Left hindlimb (tissue), 1 donor: ENCODE measurements around the gene DEGS1.
A peak's percentile ranks its signal among the peaks of the same experiment; 100 is the strongest.

ENCODE experiments used
- DNase-seq: peaks from one replicate; pipeline ENCODE4 v3.0.0-alpha.2; 2018

DEGS1 gene

DNA sequence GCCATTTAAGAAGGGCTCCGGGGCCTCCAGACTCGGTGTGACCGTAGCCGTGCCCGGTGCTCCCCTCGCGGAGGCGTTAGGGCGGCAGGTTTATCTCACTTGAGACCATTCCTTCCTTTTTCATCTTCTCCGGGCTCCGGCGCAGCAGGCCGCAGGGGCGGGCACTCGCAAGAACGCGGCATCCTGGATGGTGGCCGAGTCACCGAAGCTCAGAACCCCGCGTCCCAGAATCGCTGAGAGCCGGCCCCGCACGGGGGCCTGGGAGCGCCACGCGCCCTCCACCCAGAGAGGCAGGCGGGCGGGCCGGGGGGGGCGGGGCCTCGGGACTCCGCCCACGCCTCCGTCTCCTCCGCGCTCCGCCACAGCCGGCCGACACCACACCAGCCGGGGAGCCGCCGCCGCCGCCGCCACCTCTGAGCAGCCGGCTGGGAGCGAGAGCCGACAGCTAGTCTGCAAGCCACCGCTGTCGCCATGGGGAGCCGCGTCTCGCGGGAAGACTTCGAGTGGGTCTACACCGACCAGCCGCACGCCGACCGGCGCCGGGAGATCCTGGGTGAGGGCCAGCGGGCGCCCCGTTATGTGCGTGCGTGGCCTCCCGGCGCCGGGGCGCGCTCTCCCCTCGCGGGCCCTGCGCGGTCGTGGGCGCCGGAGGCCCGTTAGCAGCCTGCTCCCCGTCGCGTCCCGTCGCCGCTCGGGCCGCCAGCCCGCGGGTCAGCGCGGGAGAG is at the start of gene DEGS1:
Gene DEGS1, plus strand, starts transcription at position 375 of the 725 bp plus-strand sequence. Its CDS starts 97 bp downstream, at position 472.
- DNase-seq, result peak; percentile 91

DNA sequence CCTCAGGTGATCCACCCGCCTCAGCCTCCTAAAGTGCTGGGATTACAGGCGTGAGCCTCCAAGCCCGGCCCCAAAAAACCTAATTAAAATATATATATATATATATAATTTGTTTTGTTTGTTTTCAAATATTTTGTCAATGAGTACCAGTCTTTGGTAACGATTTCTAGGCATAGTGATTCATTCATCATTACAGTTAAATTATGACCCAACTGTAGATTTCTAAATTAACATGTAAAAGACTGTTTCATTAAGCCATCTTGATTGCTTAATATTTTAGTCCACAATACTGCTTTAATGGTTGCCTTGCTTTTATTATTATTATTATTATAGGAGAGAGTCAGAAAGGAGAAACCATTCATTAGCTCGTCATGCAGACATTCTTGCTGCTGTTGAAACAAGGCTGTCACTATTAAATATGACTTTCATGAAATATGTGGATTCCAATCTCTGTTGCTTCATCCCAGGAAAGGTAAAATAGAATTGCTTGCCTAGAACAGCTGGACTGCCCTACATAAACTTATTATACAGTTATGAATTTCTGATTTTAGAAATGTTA is 49.2 kb upstream of the DEGS1 start:
- no peak for DNase-seq

DNA sequence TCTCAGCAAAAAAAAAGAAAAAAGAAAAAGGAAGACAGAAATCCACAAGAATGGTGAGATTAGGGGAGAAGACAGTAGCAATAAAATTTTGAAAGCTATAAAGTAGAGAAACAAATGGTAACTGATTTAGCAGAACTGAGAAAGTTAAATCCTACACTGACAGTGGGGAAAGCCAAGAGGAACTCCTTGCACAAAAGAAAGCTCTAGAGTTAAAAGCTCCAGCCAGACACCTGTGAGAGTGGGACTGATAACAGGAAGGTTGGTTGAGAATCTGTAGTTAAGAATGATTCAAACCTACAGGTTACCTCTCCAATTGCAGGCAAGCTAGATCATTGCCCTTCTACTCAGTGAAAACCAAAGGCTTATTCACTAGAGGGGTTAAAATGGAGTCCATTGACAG is 45.5 kb upstream of the DEGS1 start:
- no peak for DNase-seq

DNA sequence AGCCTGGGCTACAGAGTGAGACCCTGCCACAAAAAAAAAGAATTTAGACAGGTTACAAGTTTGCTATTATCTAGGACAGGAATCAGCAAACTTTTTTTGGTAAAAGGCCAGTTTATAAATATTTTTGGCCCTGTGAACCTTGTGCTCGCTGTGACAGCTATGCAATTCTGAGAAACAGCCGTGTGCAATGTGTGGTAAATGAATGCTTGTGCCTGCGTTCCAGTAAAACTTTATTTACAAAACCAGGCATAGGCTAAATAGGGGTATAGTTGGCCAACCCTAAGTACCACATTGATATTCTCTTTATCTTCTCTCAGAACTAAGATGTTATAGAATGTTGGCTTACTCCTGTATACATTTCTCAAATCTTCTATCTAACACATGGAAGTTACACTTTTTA is 44.8 kb upstream of the DEGS1 start:
- DNase-seq, result no peak

DNA sequence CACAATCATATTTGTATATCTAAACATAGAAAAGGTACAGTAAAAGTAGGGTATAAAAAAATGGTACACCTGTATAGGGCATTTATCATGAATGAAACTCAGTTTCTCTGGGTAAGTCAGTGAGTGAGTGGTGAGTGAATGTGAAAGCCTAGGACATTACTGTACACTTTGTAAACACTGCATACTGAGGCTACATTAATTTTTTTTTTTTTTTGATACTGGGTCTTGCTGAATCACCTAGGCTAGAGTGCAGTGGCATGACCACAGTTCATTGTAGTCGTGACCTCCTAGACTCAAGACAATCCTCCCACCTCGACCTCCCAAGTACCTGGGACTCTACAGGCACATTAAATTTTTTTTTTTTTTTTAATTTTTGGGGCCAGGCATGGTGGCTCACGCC is 41.3 kb upstream of the DEGS1 start:
- no peak for DNase-seq

DNA sequence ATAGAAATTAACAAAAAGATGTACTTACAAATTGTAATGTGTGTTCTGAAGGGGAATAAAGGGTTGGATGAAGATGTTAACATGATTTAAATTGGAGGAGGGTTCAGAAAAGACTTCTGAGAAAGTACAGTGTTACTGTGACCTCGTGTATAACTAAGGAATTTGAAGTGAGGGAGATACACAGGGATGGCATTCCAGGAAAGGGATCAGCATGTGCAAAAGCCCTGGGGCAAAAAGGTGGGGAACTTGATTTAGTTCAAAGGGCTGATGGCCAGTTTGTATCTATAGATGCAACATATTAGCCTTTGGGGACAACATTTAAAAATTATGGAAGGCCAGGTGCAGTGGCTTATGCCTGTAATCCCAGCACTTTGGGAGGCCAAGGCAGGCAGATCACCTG is 33.3 kb upstream of the DEGS1 start:
- DNase-seq, result no peak

DNA sequence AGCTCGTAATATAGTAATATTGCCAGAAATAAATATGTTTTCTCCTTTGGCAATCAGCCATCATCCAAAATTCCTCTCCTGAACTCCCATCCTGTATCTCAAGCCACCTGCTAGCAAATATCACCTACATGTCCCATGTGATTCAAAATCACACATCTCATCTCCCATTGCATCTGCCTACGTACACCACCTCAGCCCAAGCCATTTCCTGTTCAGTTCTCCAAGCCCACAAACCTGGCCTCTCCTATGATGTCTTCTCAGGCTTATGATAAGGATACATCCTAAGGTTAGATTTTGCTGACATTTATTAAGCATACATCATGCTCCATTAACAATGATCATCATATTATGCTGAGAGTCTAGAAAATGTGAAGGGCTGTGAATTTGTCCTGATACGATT is 31.9 kb upstream of the DEGS1 start:
- no peak for DNase-seq

DNA sequence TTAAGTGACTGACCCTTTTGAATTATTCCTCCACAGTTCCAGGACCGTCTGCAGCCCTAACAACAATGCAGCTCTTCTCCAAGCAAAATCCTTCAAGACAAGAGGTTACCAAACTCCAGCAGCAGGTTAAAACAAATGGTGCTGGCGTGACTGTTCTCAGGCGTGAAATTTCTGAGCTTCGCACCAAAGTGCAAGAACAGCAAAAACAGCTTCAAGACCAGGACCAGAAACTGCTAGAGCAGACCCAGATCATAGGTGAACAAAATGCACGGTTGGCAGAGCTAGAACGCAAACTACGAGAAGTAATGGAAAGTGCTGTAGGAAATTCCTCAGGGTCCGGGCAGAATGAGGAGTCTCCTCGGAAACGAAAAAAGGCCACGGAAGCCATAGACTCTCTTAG is 25.7 kb upstream of the DEGS1 start:
- no peak for DNase-seq

DNA sequence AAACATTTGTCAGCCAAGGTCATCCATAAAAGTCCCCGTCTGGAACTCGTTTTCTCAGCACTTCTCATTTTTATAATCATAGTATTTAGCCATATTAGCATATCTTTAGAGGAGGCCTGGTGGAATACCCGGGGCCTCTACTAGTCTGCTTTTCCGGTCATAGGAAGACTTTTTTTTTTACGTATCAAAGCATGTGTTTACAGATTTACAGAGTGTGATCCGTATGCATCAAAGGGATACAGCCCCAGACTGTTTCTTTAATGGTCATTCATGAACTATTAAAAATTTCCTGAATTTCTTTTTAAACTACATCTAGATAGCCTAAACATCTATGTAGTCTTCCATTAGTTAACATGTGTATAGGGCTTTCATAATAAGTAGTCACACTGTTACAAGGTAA is 23.5 kb upstream of the DEGS1 start:
- no peak for DNase-seq

DNA sequence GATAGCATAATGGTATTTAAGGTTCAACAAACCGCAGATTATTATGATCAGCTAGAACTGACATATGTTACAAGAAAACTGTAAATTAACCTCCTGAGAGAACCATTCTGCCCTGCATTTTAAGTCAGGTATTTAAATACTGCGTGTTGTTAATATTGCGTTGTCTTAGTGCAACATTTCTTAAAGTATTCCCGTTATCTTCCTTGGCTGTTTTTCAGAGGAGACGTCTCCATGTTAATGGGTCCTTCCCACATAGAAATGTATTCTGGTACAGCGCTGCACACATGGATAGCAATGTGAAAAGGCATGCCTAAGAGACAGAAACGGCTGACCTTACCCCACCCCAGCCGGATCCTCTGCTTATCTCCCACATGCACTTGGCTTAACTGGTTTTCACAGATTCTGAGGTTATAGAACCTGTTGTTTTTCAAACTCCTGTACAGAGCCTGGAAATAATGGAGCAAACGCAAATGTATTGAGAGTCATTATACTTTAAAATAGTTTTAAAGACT is 22.8 kb upstream of the DEGS1 start:
- DNase-seq, result no peak

DNA sequence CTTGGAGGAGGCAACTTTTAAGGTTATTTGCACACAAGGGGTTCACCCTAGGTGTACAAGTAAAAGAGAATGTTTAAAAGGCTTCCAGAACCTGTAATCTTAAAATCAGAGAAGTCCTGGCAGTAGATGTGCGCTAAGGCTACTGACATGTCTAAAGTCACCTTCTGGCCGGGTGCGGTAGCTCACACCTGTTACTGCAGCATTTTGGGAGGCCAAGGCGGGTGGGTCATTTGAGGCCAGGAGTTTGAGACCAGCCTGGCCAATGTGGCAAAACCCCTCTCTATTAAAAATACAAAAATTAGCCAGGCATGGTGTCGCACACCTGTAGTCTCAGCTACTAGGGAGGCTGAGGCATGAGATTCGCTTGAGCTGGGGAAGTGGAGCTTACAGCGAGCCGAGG is 20.3 kb upstream of the DEGS1 start:
- no peak for DNase-seq

DNA sequence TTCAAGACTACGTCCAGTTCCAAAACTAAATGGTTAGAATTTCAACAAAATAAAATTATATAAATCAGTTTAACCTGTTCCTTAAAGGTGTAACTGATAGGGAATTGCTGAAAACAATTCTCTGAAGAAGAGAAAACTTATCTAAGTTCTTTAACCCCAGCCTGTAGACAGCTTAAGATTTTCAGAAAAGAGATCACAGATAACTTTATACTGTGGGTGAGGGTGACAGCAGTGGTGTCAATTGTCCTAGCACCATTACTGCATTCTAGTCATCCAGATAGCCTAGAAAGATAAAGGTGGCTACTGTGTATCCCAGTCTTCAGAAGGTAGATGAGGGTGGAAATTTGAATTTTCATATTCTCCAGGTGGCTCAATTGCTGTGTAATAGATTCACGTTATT is 19.7 kb upstream of the DEGS1 start:
- no peak for DNase-seq

DNA sequence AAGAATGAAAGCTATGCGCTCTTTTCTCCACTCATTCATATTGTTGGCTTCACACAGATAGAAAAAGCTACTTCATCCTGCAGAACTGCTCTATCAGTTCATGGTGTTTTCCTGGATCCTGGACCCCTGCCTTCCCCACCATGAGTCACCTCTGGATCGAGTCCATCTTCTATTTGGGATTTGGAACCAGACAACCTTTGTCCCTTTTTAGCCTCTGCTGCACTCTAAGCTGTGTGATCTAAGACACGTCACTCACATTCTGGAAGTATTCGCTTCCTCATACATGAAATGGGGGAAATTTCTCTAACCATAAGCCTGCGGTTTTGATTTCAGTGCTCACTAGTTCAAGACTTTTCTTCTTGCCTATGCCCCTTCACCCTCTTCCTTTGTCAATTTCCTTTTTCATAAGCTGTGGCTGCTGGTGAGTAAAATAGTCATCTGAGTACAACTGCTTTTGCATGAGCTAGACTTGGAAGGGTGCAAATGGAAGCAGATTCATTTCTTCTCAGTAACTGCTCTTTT is 14.1 kb upstream of the DEGS1 start:
- peak; percentile 56 for DNase-seq

DNA sequence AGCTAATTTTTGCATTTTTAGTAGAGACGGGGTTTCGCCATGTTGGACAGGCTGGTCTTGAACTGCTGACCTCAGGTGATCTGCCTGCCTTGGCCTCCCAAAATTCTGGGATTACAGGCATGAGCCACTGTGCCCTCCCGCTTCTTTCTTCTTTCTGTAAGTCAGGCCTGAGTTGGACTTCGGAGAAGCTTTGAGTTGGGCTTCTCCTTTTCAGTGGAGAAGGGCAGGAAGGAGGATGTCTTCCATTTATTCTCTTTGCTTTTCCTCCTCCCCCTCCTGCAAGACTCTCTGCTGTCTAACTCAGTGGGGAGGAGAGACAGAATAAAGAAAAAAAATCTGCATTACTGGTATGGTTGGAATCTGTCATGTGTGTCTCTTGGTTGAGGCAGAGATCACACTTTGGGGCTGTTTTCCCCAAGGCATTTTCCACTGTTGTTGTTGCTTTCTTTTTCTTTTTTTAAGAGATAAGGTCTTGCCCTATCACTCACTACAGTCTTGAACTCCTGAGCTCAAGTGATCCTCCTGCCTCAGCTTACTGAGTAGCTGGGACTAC is 13.2 kb upstream of the DEGS1 start:
- no peak for DNase-seq

DNA sequence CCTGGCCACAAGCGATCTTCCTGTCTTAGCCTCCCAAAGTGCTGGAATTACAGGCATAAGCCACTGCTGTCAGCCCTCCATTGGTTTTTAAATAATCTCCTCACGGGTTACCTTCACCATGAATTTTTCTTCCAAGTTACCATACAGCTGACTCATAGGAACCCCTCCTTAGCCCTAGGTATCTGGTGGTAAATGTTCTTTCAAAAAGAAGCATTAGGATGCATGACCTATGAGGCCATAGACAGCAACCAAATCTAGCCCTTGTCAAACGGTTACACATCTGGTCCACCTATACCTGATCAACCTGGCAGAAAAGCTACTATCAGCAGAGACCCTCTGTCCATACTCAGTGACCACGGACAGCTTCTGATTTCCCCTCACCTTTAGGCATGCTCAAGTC is 12.7 kb upstream of the DEGS1 start:
- DNase-seq, result no peak

DNA sequence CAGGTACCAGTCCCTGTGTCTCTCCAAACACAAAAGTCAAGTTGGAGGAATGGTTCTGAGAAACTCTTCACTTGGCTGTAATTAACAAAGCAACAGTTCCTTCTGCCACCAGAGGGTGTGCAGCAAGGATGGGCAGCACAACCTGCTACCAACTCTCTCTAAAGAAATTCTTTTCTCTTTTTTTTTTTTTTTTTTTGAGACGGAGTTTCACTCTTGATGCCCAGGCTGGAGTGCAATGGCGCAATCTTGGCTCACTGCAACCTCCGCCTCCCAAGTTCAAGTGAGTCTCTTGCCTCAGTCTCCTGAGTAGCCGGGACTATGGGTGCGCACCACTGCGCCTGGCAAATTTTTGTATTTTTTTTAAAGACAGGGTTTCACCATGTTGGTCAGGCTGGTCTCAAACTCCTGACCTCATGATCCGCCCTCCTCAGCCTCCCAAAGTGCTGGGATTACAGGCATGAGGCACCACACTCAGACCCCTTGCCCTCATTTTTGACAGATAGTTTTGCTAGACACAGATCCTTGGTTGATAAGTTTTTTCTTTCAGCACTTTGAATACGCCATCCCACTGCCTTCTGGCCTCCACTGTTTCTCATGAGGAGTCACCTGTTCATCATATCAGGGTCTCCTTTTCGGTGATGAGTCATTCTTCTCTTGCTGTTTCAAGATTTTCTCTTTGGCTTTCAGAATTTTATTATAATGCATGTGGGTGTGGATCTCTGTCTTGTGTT is 12.1 kb upstream of the DEGS1 start:
- no peak for DNase-seq

DNA sequence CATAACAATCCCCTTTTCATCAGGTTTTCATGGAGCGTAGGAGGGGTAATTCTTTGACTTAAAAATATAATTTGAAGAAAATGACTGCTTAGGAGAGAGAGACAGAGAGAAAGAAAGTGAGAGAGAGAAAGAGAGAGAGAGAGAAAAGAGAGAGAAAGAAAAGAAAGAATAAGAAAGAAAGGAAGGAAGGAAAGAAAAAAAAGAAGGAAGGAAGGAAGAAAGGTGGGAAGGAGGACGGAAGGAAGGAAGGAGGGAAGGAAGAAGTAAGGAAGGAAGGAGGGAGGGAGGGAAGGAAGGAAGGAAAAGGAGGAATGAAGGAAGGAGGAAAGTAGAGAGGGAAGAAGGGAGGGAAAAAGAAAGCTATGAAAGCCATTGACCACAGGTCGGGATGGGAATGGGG is 10.8 kb upstream of the DEGS1 start:
- DNase-seq, result no peak

DNA sequence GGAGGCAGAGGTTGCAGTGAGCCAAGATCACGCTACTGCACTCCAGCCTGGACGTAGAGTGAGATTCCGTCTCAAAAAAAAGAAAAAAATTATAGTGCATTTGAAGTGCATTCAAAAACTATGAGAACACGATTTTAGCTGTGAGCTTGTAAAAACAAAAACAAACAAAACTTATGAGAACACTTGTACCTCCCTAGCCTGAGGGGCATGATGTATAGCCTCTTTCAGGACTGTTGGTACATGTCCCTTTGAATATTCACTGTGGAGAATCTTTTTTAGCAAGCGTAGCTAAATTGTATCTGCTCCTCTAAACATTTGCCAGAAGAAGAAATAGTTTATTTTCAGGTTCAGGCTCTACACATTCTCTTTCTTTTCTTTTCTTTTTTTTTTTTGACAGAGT is 9.5 kb upstream of the DEGS1 start:
- no peak for DNase-seq

DNA sequence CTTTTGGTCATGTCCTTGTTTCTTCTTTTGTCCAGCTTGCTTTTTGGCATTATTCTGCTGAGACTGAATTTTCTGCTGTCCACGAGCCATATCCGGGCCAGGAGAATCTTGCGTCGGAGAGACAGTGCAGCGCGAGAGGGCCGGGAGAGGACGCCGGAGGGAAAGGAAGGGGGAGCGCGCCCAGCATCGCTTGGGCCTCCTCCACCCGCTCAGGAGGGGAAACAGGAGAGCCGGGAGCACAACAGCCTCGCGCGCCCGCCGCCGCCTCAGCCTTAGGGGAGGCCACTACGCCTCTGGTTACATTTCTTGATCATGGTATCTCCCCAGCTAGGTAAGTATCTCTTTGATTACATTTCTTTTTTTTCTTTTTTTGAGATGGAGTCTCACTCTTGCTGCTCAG is 7.4 kb upstream of the DEGS1 start:
- DNase-seq, result no peak

DNA sequence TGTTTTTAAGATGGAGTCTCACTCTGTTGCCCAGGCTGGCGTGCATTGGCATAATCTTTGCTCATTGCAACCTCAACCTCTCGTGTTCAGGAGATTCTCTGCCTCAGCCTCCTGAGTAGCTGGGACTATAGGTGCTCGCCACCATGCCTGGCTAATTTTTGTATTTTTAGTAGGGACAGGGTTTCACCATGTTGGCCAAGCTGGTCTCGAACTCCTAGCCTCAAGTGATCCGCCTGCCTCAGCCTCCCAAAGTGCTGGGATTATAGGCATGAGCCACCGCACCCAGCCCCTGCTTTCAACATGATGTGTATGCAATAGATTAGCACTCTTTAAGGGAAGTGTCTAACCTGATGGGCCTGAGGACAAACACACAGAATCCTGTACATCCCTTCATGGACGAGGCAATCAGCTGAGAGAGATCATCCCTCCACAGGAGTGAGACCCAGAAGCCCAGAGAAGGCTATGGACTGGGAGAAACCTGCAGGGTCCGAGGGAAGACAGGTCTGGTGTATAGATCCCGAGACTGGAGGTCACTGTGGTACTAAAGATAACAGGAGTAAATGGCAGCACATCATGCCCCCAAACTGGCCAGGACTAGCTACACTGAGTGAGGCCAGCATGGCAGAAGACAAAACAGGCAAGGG is 5.6 kb upstream of the DEGS1 start:
- DNase-seq, result no peak

DNA sequence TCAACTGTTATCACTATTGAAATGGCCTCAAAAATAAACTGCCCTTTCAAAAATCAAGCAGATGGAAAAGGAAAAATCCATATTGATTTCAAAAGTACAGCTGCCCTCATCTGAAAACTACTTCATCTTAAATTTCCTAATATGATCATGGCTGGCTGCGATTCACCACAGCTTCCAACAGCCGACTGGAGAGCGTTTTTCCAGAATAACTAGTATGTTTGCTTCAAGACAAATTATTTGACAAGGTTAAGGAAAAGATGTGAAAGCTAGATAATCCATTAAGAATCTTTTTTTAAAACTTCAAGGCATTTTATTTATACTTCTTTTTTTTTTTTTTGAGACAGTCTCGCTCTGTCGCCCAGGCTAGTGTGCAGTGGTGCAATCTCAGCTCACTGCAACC is 4.1 kb upstream of the DEGS1 start:
- DNase-seq, result no peak

DNA sequence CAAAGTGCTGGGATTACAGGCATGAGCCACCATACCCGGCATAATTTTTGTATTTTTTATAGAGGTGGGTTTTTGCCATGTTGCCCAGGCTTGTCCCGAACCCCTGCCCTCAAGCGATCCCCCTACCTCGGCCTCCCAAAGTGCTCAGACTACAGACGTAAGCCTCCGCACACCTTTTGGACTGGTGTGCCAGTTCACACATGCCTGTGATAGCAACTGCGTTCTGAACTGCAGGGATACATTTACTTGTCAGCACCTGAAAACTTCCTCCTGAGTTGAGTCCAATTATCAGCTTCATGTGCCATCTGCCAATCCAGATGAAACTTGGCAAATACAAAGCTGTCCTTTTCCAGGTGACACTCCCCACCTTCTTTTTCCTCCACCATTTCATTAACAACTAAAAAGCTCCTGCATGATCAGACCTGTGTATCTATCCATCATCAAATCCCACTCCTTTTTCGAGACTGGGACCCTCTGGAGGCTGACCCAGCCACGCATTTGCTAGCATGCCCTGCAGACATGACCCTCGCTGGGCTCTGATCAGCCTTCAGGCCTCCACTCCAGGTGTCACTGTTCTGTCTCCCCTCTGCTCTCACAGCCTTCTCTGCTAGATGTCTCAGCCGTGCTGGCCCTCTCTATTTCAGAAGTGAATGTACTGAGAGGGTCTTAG is 2.1 kb upstream of the DEGS1 start:
- DNase-seq, result no peak

DNA sequence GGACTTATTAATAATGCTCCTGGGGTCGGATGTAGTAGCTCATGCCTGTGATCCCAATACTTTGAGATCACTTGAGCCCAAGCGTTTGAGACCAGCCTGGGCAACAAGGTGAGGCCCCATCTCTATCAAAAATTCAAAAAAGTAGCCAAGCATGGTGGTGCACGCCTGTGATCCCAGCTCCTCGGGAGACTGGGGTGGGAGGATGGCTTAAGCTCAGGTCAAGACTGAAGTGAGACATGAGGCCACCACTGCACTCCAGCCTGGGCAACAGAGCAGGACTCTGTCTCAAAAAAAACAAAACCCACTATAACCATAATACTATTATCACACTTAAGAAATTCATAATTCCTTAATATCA is 1.6 kb upstream of the DEGS1 start:
- DNase-seq, result no peak
